ENCODE data around the gene PRDX5. TPM values are rescaled to one million over a fixed set of nuclear protein-coding genes. Genes with fewer than 3 reads are reported as not detected.

PRDX5 gene
- total and polyA plus RNA-seq, 9 of the 15 experiments (the other 6 are each of a cell fraction or from before 2014, with no cell fraction given) = 40.8 to 327 (median 204) TPM

DNA sequence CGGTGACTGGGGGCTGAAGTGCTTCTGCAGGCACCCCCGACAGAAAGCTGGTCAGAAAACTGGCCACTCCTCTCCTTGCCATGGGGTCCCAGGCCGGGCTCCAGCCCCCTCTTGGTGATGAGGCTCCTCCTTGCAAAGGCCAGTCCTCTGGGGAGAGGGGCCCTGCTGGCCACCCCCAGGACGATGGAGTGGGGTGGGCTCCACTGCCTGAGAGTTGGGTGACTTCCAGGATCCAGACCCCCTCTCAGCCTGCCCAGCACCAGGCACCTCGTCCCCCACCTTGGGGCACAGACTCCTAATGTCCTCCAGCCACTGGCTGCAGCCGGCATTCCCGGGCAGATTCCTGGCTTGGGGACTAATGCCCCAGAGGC, 40.6 kb downstream of the PRDX5 start (continued):
- TF ChIP-seq, protein P1, sequence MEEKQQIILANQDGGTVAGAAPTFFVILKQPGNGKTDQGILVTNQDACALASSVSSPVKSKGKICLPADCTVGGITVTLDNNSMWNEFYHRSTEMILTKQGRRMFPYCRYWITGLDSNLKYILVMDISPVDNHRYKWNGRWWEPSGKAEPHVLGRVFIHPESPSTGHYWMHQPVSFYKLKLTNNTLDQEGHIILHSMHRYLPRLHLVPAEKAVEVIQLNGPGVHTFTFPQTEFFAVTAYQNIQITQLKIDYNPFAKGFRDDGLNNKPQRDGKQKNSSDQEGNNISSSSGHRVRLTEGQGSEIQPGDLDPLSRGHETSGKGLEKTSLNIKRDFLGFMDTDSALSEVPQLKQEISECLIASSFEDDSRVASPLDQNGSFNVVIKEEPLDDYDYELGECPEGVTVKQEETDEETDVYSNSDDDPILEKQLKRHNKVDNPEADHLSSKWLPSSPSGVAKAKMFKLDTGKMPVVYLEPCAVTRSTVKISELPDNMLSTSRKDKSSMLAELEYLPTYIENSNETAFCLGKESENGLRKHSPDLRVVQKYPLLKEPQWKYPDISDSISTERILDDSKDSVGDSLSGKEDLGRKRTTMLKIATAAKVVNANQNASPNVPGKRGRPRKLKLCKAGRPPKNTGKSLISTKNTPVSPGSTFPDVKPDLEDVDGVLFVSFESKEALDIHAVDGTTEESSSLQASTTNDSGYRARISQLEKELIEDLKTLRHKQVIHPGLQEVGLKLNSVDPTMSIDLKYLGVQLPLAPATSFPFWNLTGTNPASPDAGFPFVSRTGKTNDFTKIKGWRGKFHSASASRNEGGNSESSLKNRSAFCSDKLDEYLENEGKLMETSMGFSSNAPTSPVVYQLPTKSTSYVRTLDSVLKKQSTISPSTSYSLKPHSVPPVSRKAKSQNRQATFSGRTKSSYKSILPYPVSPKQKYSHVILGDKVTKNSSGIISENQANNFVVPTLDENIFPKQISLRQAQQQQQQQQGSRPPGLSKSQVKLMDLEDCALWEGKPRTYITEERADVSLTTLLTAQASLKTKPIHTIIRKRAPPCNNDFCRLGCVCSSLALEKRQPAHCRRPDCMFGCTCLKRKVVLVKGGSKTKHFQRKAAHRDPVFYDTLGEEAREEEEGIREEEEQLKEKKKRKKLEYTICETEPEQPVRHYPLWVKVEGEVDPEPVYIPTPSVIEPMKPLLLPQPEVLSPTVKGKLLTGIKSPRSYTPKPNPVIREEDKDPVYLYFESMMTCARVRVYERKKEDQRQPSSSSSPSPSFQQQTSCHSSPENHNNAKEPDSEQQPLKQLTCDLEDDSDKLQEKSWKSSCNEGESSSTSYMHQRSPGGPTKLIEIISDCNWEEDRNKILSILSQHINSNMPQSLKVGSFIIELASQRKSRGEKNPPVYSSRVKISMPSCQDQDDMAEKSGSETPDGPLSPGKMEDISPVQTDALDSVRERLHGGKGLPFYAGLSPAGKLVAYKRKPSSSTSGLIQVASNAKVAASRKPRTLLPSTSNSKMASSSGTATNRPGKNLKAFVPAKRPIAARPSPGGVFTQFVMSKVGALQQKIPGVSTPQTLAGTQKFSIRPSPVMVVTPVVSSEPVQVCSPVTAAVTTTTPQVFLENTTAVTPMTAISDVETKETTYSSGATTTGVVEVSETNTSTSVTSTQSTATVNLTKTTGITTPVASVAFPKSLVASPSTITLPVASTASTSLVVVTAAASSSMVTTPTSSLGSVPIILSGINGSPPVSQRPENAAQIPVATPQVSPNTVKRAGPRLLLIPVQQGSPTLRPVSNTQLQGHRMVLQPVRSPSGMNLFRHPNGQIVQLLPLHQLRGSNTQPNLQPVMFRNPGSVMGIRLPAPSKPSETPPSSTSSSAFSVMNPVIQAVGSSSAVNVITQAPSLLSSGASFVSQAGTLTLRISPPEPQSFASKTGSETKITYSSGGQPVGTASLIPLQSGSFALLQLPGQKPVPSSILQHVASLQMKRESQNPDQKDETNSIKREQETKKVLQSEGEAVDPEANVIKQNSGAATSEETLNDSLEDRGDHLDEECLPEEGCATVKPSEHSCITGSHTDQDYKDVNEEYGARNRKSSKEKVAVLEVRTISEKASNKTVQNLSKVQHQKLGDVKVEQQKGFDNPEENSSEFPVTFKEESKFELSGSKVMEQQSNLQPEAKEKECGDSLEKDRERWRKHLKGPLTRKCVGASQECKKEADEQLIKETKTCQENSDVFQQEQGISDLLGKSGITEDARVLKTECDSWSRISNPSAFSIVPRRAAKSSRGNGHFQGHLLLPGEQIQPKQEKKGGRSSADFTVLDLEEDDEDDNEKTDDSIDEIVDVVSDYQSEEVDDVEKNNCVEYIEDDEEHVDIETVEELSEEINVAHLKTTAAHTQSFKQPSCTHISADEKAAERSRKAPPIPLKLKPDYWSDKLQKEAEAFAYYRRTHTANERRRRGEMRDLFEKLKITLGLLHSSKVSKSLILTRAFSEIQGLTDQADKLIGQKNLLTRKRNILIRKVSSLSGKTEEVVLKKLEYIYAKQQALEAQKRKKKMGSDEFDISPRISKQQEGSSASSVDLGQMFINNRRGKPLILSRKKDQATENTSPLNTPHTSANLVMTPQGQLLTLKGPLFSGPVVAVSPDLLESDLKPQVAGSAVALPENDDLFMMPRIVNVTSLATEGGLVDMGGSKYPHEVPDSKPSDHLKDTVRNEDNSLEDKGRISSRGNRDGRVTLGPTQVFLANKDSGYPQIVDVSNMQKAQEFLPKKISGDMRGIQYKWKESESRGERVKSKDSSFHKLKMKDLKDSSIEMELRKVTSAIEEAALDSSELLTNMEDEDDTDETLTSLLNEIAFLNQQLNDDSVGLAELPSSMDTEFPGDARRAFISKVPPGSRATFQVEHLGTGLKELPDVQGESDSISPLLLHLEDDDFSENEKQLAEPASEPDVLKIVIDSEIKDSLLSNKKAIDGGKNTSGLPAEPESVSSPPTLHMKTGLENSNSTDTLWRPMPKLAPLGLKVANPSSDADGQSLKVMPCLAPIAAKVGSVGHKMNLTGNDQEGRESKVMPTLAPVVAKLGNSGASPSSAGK (IDR thresholded peaks at IDR 0.05) = no peak; the same call in 1 of the 2 replicates
- TF ChIP-seq YBX1 (IDR thresholded peaks at IDR 0.05) = no peak
- TF ChIP-seq MTF1 (CRISPR knock-in tag; IDR thresholded peaks at IDR 0.05; ENCODE audit: borderline replicate concordance) = no peak
- TF ChIP-seq, protein P2, sequence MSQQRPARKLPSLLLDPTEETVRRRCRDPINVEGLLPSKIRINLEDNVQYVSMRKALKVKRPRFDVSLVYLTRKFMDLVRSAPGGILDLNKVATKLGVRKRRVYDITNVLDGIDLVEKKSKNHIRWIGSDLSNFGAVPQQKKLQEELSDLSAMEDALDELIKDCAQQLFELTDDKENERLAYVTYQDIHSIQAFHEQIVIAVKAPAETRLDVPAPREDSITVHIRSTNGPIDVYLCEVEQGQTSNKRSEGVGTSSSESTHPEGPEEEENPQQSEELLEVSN (IDR thresholded peaks at IDR 0.05; ENCODE audit: borderline replicate concordance in 1 of 2, extremely low read depth in 1 of 2, insufficient read depth in 1 of 2, insufficient read length in 1 of 2, low read depth in 1 of 2, low read length in 1 of 2, poor library complexity in 1 of 2, severe bottlenecking in 1 of 2) = peak in 1 of 2 experiments; percentile 1
- TF ChIP-seq, protein P3, sequence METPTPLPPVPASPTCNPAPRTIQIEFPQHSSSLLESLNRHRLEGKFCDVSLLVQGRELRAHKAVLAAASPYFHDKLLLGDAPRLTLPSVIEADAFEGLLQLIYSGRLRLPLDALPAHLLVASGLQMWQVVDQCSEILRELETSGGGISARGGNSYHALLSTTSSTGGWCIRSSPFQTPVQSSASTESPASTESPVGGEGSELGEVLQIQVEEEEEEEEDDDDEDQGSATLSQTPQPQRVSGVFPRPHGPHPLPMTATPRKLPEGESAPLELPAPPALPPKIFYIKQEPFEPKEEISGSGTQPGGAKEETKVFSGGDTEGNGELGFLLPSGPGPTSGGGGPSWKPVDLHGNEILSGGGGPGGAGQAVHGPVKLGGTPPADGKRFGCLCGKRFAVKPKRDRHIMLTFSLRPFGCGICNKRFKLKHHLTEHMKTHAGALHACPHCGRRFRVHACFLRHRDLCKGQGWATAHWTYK (CRISPR knock-in tag; IDR thresholded peaks at IDR 0.05) = 0 out of 2 replicates have a peak, but pooled peaks have one; percentile 5
- TF ChIP-seq NFRKB (IDR thresholded peaks at IDR 0.05; ENCODE audit: low read depth) = peak; percentile 45; the same call in 1 of the 2 replicates
